PC-9 (cell line): ENCODE results near the gene ODC1. TPM values are rescaled to one million over a fixed set of nuclear protein-coding genes. Genes with fewer than 3 reads are reported as not detected.

Source experiments
- BruUV-seq: library from RNA; stranded (reverse); fragments of 400-500 nt; replicated peaks from 2 replicates; lab custom pipeline; 2021; lab: Mats Ljungman, UMichigan
- CTCF ChIA-PET: fragments of 300-600 bp; sonication (Branson Sonifier 250); formaldehyde crosslinking; loops from one replicate; lab custom pipeline; 2022; ENCODE audit warnings: antibody characterized with exemption; lab: Charles Lee
- POLR2A ChIA-PET: fragments of 300-600 bp; sonication (Branson Sonifier 250); formaldehyde crosslinking; loops from one replicate; lab custom pipeline; 2022; ENCODE audit warnings: antibody characterized with exemption; ENCODE audit not compliant: unreplicated experiment; lab: Charles Lee
- DNase-seq, 2 experiments: peaks; one replicate each; pipeline versions ENCODE4 v3.0.0 to v3.0.0-alpha.2; 2015 to 2022; ENCODE audit warnings: mixed read lengths in 1 of 2
- H2AFZ ChIP-seq: fragments of 200-600 bp; sonication (generic); 2 replicates; pipeline ENCODE4 v1.8.1; 2017; ENCODE audit warnings: antibody characterized with exemption
- H3F3A ChIP-seq: fragments of 200-600 bp; sonication (generic); 2 replicates; pipeline ENCODE4 v1.8.1; 2017; ENCODE audit warnings: antibody characterized with exemption, mild to moderate bottlenecking, low read depth; ENCODE audit not compliant: insufficient read depth
- H3K27ac ChIP-seq: fragments of 200-600 bp; sonication (generic); 2 replicates; pipeline ENCODE4 v1.6.1; 2016; ENCODE audit warnings: mixed run types
- H3K27me3 ChIP-seq: fragments of 200-600 bp; sonication (generic); 2 replicates; pipeline ENCODE4 v1.6.1; 2016; ENCODE audit warnings: low read depth, mixed run types; ENCODE audit not compliant: insufficient read depth
- H3K36me3 ChIP-seq: fragments of 200-600 bp; sonication (generic); 2 replicates; pipeline ENCODE4 v1.6.1; 2016; ENCODE audit warnings: low read depth, mixed run types
- H3K4me1 ChIP-seq: fragments of 200-600 bp; sonication (generic); replicated peaks from 2 replicates; pipeline ENCODE4 v1.6.1; 2016; ENCODE audit warnings: mixed run types; ENCODE audit not compliant: insufficient read depth
- H3K4me2 ChIP-seq: fragments of 200-600 bp; sonication (generic); 2 replicates; pipeline ENCODE4 v1.6.1; 2017; ENCODE audit warnings: mixed run types
- H3K4me3 ChIP-seq: fragments of 200-600 bp; sonication (generic); 2 replicates; pipeline ENCODE4 v1.6.1; 2016; ENCODE audit warnings: mixed run types
- H3K79me2 ChIP-seq: fragments of 200-600 bp; sonication (generic); 2 replicates; pipeline ENCODE4 v1.6.1; 2017; ENCODE audit warnings: low read depth, mixed run types
- H3K9me2 ChIP-seq: fragments of 200-600 bp; sonication (generic); 2 replicates; pipeline ENCODE4 v1.8.1; 2017; ENCODE audit warnings: mild to moderate bottlenecking; ENCODE audit not compliant: insufficient read depth
- H3K9me3 ChIP-seq: fragments of 200-600 bp; sonication (generic); 2 replicates; pipeline ENCODE4 v1.8.1; 2016; ENCODE audit warnings: low read depth; ENCODE audit not compliant: insufficient read depth
- H4K20me1 ChIP-seq: fragments of 200-600 bp; sonication (generic); 2 replicates; pipeline ENCODE4 v1.8.1; 2017; ENCODE audit not compliant: insufficient read depth
- CTCF ChIP-seq: fragments of 200-600 bp; sonication (generic); conservative IDR thresholded peaks from 2 replicates; pipeline ENCODE4 v1.6.1; 2017; ENCODE audit warnings: mixed run types, antibody characterized with exemption, mild to moderate bottlenecking, moderate library complexity
- EZH2 ChIP-seq: fragments of 200-600 bp; sonication (generic); IDR thresholded peaks from 2 replicates; pipeline ENCODE4 v1.8.0; 2017; ENCODE audit warnings: antibody characterized with exemption, low read depth
- intact Hi-C: fragments of 100-400 bp; cut with micrococcal nuclease; formaldehyde crosslinking; loops from one replicate; pipeline ENCODE4 v1.10.0; 2022; ENCODE audit not compliant: unreplicated experiment
- total RNA-seq: library from RNA; stranded (reverse); gene quantifications from 2 replicates; pipeline ENCODE4 v1.2.3, GENCODE V29; 2021

Gene ODC1
- total RNA-seq, 1 experiment from 2014 or later, result 40.5 TPM

- peaks cover 83% of the 10 kb centered on the region for H4K20me1 ChIP-seq
- H3F3A ChIP-seq, result peaks cover 59% of the 10 kb centered on the region
- H3K4me2 ChIP-seq, result 0 out of 2 replicates have a peak overlapping the region, but pooled peaks have one; percentile 19
- no peaks in the 10 kb centered on the region for H3K9me3 ChIP-seq
- H3K79me2 ChIP-seq, result peaks cover 100% of the 10 kb centered on the region
- H3K27me3 ChIP-seq, result no peaks in the 10 kb centered on the region
- intact Hi-C loops, result no loop called here
- TF ChIP-seq CTCF, result no peak
- TF ChIP-seq EZH2, result no peak
- BruUV-seq, result no TSS peak
- no peaks in the 10 kb centered on the region for H3K9me2 ChIP-seq
- no peak for DNase-seq
- no peak overlapping the region for H3K4me3 ChIP-seq
- peaks cover 62% of the 10 kb centered on the region for H3K4me1 ChIP-seq
- peak overlapping the region; percentile 41; the same call in 1 of the 2 replicates for H3K27ac ChIP-seq
- no peak overlapping the region for H2AFZ ChIP-seq
- POLR2A ChIA-PET, result no interaction called here
- H3K36me3 ChIP-seq, result no peaks in the 10 kb centered on the region
- CTCF ChIA-PET, result no interaction called here
Observed at GRCh38 chr2:10390369-10390801, 57.7 kb downstream of the ODC1 start.

Other genes starting within 250 kb of the ODC1 start
- 91.1 and 105 TPM in 2 replicates for gene HPCAL1, start 145.4 kb downstream of the ODC1 start, total RNA-seq
- gene NOL10, start 241.6 kb upstream of the ODC1 start, total RNA-seq, result 19.6 and 26.0 TPM in 2 replicates